K562 (cell line): Measurements from ENCODE around the gene BASP1. TPM values are rescaled to one million over a fixed set of nuclear protein-coding genes. Genes with fewer than 3 reads are reported as not detected.

Source experiments
- ATAC-seq: fragments of 200-7000 bp; cut with Tn5 transposase; 3 replicates; pipeline ENCODE4 v1.9.1; 2020; ENCODE audit warnings: moderate library complexity
- BruUV-seq: library from RNA; stranded (reverse); fragments of 400-500 nt; replicated peaks from 2 replicates; lab custom pipeline; 2021; lab: Mats Ljungman, UMichigan
- CTCF ChIA-PET: fragments of 300-600 bp; formaldehyde crosslinking; extraction: SDS; loops from one replicate; lab custom pipeline; 2021; ENCODE audit warnings: low intra/inter-chr PET ratio; lab: Yijun Ruan, JAX
- POLR2A ChIA-PET: fragments of 300-600, 350-650 bp; sonication (Branson Sonifier 250); formaldehyde crosslinking; extraction: SDS; loops from one replicate; lab custom pipeline; 2021; ENCODE audit warnings: antibody characterized with exemption, inconsistent platforms; lab: Yijun Ruan, JAX
- DNase-seq, 4 experiments: peaks; one replicate each; pipeline versions ENCODE4 v3.0.0 to v3.0.0-alpha.2; 2011 to 2018; ENCODE audit warnings: low spot score in 3 of 4, mixed read lengths in 3 of 4; ENCODE audit errors: extremely low read depth in 1 of 4
- FAIRE-seq: peaks from 2 replicates; lab custom pipeline; 2011; peaks lifted over from hg19 to GRCh38; lab: Jason Lieb, UNC
- H2AFZ ChIP-seq: 2 replicates; pipeline ENCODE4 v1.6.0; 2011; ENCODE audit warnings: low read depth, low read length, control low read depth, inconsistent platforms
- H3K27ac ChIP-seq: fragments of 200-600 bp; 3 replicates; pipeline ENCODE4 v1.8.0; 2011; ENCODE audit warnings: low read depth, mild to moderate bottlenecking, control low read depth, inconsistent platforms, low read length, moderate library complexity, mixed read lengths; ENCODE audit errors: extremely low read depth
- H3K27me3 ChIP-seq, 2 experiments: fragments of 300-600 bp in 1 of 2; 2 replicates in 1 of 2; 3 replicates in 1 of 2; pipeline versions ENCODE4 v1.6.0 to v1.8.0; 2011; ENCODE audit warnings: inconsistent platforms in 2 of 2, low read length in 2 of 2, mild to moderate bottlenecking in 1 of 2, mixed read lengths in 1 of 2, moderate library complexity in 1 of 2; ENCODE audit not compliant: control insufficient read depth in 2 of 2, insufficient read depth in 2 of 2
- H3K36me3 ChIP-seq: fragments of 300-600 bp; 3 replicates; pipeline ENCODE4 v1.8.0; 2011; ENCODE audit warnings: mild to moderate bottlenecking, low read length, inconsistent platforms; ENCODE audit not compliant: control insufficient read depth, insufficient read depth
- H3K4me1 ChIP-seq, 2 experiments: fragments of 200-600 bp in 1 of 2; replicated peaks in 1 of 2; 2 replicates in 1 of 2; 3 replicates in 1 of 2; pipeline versions ENCODE4 v1.5.1 to v1.8.0; 2011; ENCODE audit warnings: inconsistent platforms in 2 of 2, low read length in 2 of 2, mild to moderate bottlenecking in 1 of 2, mixed read lengths in 1 of 2, moderate library complexity in 1 of 2; ENCODE audit not compliant: control insufficient read depth in 2 of 2, insufficient read depth in 2 of 2
- H3K4me2 ChIP-seq: 2 replicates; pipeline ENCODE4 v1.6.1; 2011; ENCODE audit warnings: low read length, control low read depth, inconsistent platforms, mixed read lengths; ENCODE audit not compliant: insufficient read depth
- H3K4me3 ChIP-seq: fragments of 200-600 bp; sonication (generic), shearing (Covaris generic); 2 replicates; pipeline ENCODE4 v1.5.1; 2016; ENCODE audit warnings: control low read depth, inconsistent platforms
- H3K79me2 ChIP-seq: fragments of 200-600 bp; 3 replicates; pipeline ENCODE4 v1.8.0; 2011; ENCODE audit warnings: low read length, inconsistent platforms; ENCODE audit not compliant: control insufficient read depth, insufficient read depth
- H3K9ac ChIP-seq, 2 experiments: 2 replicates each; pipeline versions ENCODE4 v1.6.0 to v1.6.1; 2011; ENCODE audit warnings: low read depth in 2 of 2, low read length in 2 of 2, control low read depth in 1 of 2, inconsistent platforms in 1 of 2, mild to moderate bottlenecking in 1 of 2, mixed read lengths in 1 of 2; ENCODE audit not compliant: insufficient read depth in 1 of 2
- H3K9me1 ChIP-seq: one replicate; pipeline ENCODE4 v1.6.0; 2011; ENCODE audit warnings: inconsistent platforms, mild to moderate bottlenecking, low read length, moderate library complexity; ENCODE audit not compliant: control insufficient read depth, insufficient read depth
- H3K9me3 ChIP-seq: replicated peaks from 2 replicates; pipeline ENCODE4 v1.5.1; 2011; ENCODE audit warnings: low read depth, low read length, inconsistent platforms; ENCODE audit not compliant: control insufficient read depth, insufficient read depth
- H4K20me1 ChIP-seq: replicated peaks from 2 replicates; pipeline ENCODE4 v1.6.1; 2011; ENCODE audit warnings: low read length, inconsistent platforms, mixed read lengths; ENCODE audit not compliant: control insufficient read depth, insufficient read depth
- HDGF ChIP-seq: fragments of 450-650 bp; IDR thresholded peaks from 2 replicates; pipeline ENCODE4 v1.6.1; 2016
- LEF1 ChIP-seq: fragments of 450-650 bp; IDR thresholded peaks from 2 replicates; pipeline ENCODE4 v1.6.1; 2016; ENCODE audit warnings: mild to moderate bottlenecking
- MCM2 ChIP-seq: fragments of 450-650 bp; IDR thresholded peaks from 2 replicates; pipeline ENCODE4 v1.6.1; 2017; ENCODE audit warnings: low read depth, mild to moderate bottlenecking
- PHB ChIP-seq: fragments of 250-450 bp; sonication (Bioruptor Pico); IDR thresholded peaks from 2 replicates; pipeline ENCODE4 v1.5.0; 2021
- RAD51 ChIP-seq: fragments of 450-650 bp; IDR thresholded peaks from 2 replicates; pipeline ENCODE4 v1.7.1; 2016; ENCODE audit warnings: low read depth, mild to moderate bottlenecking, borderline replicate concordance
- ZNF224 ChIP-seq: sonication (generic); formaldehyde crosslinking; IDR thresholded peaks from 2 replicates; pipeline ENCODE4 v1.8.0; 2022; ENCODE audit warnings: mild to moderate bottlenecking, missing genetic modification reagents
- ZNF24 ChIP-seq: fragments of 450-650 bp; IDR thresholded peaks from 2 replicates; pipeline ENCODE4 v1.6.1; 2016
- ZNF707 ChIP-seq: fragments of 250-450 bp; sonication (Bioruptor Pico); conservative IDR thresholded peaks from 2 replicates; pipeline ENCODE4 v1.8.0; 2022; ENCODE audit warnings: inconsistent platforms, mild to moderate bottlenecking, moderate library complexity
- WGBS: fragments of 100-300 bp; shearing (Covaris generic); methylation state at CpG from one replicate; pipeline ENCODE4 v1.1.6; 2016; ENCODE audit warnings: low coverage, mixed read lengths; ENCODE audit not compliant: insufficient coverage; ENCODE audit errors: missing lambda C conversion rate; 5-methylcytosine and 5-hydroxymethylcytosine counted together
- in situ Hi-C: fragments of 300-500 bp; cut with MboI; formaldehyde crosslinking; loops from 4 replicates; pipeline ENCODE4 v1.15.0; 2018; ENCODE audit warnings: inconsistent platforms, mixed read lengths
- intact Hi-C: fragments of 100-400 bp; cut with micrococcal nuclease; formaldehyde crosslinking; loops from 2 replicates; pipeline ENCODE4 v1.14.2; 2022
- polyA plus RNA-seq, 8 experiments: library from polyadenylated mRNA; depleted of rRNA in 4 of 8; stranded (reverse) in 5 of 8; unstranded in 3 of 8; fragments of >200 nt; fragmentation: Nextera tagmentation in 2 of 8; fragmentation: Illumina TruSeq in 1 of 8; extraction: Ambion mirVana in 2 of 8; extraction: Trizol in 1 of 8; gene quantifications; 2 replicates each; pipeline versions ENCODE4 v1.2.1 to v1.2.3, GENCODE V29; 2011 to 2014; ENCODE audit warnings: inconsistent platforms in 1 of 8, missing spikeins in 1 of 8
- total RNA-seq, 7 experiments: library from RNA; depleted of rRNA in 6 of 7; stranded (reverse); fragments of >200 nt in 6 of 7; fragmentation: Illumina TruSeq in 2 of 7; extraction: Trizol in 2 of 7; gene quantifications; 2 replicates each; pipeline versions ENCODE4 v1.2.1 to v1.2.3, GENCODE V29; 2011 to 2021; ENCODE audit warnings: low replicate concordance in 1 of 7

Gene BASP1
- total and polyA plus RNA-seq, 9 of the 15 experiments (the other 6 are each of a cell fraction or from before 2014, with no cell fraction given), result 0.22 TPM; not detected in 8

DNA sequence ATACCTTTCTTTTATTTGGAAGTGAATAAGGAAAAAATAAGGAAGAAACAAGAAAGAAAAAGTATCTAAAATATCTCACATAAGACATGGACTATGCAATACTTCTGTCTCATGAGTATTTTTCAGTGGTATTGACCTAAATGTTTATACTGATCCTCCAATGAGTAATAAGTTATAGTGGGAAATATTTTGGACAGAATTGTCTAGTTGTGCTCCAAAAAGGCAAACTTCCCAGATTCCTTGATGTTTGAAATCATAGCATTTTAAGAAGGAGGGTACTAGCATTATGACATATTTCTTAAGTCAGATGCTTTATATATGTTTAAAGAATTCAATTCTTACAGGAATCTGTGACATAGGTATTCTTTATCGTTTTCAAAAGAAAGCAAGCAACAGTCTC is 34.5 kb upstream of the BASP1 start (continued):
- no peak for TF ChIP-seq PHB (CRISPR knock-in tag)
- no peak for TF ChIP-seq HDGF
- no peak for TF ChIP-seq MCM2
- no peak for TF ChIP-seq ZNF224 (CRISPR knock-in tag)

DNA sequence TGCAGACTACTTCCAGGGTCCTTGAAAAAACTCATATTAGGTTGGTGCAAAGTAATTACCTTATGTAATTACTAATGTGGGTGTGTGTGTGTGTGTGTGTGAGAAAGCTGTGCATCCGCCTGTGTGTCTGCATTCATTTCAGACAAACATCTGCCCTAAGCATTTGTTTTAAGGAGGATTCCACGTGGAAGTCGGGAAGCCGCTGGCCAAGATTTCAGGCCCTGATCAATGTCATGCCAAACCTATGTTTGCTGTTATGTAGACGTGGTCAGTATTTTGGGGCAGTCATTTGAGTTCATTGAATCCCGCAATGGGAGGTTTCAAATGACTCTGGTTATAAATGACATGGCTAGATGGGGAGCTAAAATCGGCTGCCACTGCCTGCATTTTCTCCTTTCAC is 33.6 kb upstream of the BASP1 start:
- WGBS, result 2% methylated on average over 7 of the region's 7 CpGs
- DNase-seq (no peak), ATAC-seq (no peak), FAIRE-seq (no peak)
- CTCF ChIA-PET, result no interaction called here
- BruUV-seq, result no TSS peak
- Histone ChIP-seq H3K4me1 (no peaks in the 10 kb centered on the region), H3K4me2 (no peak overlapping the region), H2AFZ (no peak overlapping the region), H3K36me3 (no peaks in the 10 kb centered on the region)
- intact Hi-C loops, result no loop called here
- TF ChIP-seq RAD51 (no peak), LEF1 (no peak), ZNF24 (no peak), ZNF707 (no peak)
- TF ChIP-seq, all 486 proteins: peak for 0
- Histone ChIP-seq H3K9me3 (no peaks in the 10 kb centered on the region), H3K4me3 (no peak overlapping the region), H3K9me1 (no peaks in the 10 kb centered on the region), H3K9ac (no peak overlapping the region), H3K27me3 (0 out of 5 replicates have a peak, but pooled peaks cover 0 to 5% of the 10 kb centered on the region in 2 experiments), H4K20me1 (no peaks in the 10 kb centered on the region), H3K79me2 (no peaks in the 10 kb centered on the region), H3K27ac (no peak overlapping the region)
- in situ Hi-C loops, result no loop called here
- POLR2A ChIA-PET, result no interaction called here
